SH-SY5Y (cell line): ENCODE data around the gene TTLL8.

Experiments
- GATA2 ChIP-seq: IDR thresholded peaks from 2 replicates; pipeline ENCODE4 v1.6.1; 2011; ENCODE audit warnings: mild to moderate bottlenecking, low read depth, low read length
- GATA3 ChIP-seq: IDR thresholded peaks from 2 replicates; pipeline ENCODE4 v1.6.1; 2011; ENCODE audit warnings: low read depth, mild to moderate bottlenecking, low read length, moderate library complexity

DNA sequence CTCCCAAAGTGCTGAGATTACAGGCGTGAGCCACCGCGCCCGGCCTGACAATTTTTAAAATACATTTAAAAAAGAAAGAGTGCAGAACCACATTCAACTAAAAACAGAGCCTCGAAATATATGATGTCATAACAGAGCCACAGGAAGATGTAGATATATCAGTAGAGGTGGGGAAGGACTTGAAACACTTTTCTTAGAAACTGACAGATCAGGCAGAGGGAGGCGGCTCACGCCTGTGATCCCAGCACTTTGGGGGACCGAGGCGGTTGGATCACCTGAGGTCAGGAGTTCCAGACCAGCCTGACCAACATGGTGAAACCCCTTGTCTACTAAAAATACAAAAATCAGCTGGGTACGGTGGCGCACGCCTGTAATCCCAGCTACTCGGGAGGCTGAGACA, 20.1 kb upstream of the TTLL8 start:
- TF ChIP-seq GATA2 (no peak), GATA3 (no peak)
